Measurements from ENCODE around the gene PRIM2.
"Not testable (repeated sequence)": the region's sequence is repeated elsewhere in the genome, so short reads cannot be mapped to it uniquely, and the experiment has no call there.

DNA sequence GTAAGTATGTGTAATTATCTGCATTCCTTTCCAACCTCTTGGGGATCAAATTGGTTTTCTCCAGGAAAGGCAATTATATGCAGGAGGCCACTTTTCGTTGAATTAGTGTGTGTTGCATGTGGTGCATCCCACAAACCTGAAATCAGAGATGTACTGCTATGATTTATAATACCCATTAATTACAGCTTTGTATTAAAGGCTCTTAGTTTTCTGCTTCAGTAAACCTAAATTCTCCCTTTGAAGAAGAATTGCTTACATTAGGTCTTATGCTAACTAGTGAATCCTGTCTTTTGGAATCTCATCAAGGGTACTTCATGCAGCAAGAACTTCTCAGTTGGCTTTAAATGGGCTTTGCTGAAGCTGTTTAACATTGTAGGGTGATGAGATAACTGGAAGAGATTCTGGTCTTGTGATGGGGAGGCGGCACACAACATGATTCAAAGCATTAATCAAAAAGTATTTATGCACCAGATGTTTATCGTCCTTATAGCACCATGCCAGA is 155.5 kb downstream of the PRIM2 start:
- TF ChIP-seq, protein P1, sequence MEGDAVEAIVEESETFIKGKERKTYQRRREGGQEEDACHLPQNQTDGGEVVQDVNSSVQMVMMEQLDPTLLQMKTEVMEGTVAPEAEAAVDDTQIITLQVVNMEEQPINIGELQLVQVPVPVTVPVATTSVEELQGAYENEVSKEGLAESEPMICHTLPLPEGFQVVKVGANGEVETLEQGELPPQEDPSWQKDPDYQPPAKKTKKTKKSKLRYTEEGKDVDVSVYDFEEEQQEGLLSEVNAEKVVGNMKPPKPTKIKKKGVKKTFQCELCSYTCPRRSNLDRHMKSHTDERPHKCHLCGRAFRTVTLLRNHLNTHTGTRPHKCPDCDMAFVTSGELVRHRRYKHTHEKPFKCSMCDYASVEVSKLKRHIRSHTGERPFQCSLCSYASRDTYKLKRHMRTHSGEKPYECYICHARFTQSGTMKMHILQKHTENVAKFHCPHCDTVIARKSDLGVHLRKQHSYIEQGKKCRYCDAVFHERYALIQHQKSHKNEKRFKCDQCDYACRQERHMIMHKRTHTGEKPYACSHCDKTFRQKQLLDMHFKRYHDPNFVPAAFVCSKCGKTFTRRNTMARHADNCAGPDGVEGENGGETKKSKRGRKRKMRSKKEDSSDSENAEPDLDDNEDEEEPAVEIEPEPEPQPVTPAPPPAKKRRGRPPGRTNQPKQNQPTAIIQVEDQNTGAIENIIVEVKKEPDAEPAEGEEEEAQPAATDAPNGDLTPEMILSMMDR (IDR thresholded peaks at IDR 0.05; ENCODE audit: low read length) = not testable (repeated sequence)
- TF ChIP-seq EZH2 (optimal IDR thresholded peaks at IDR 0.05; ENCODE audit: low read depth, low read length) = not testable (repeated sequence)
